GM23338 (cell line): ENCODE data around the gene KCNAB1.

ENCODE experiments used
- CREB1 ChIP-seq: fragments of 250-450 bp; sonication (Bioruptor Pico); IDR thresholded peaks from 2 replicates; pipeline ENCODE4 v1.5.0; 2020; ENCODE audit warnings: low read depth, mild to moderate bottlenecking, moderate library complexity
- EZH2 ChIP-seq: fragments of 200-600 bp; sonication (generic); IDR thresholded peaks from one replicate; pipeline ENCODE4 v1.8.0; 2017; ENCODE audit warnings: antibody characterized with exemption, mild to moderate bottlenecking, low read depth; ENCODE audit not compliant: unreplicated experiment
- EZH2phosphoT487 ChIP-seq: fragments of 200-600 bp; sonication (generic); IDR thresholded peaks from one replicate; pipeline ENCODE4 v1.8.1; 2018; ENCODE audit warnings: antibody characterized with exemption; ENCODE audit not compliant: unreplicated experiment
- JUNB ChIP-seq: IDR thresholded peaks from one replicate; pipeline ENCODE4 v1.6.1; 2016; ENCODE audit warnings: antibody characterized with exemption; ENCODE audit not compliant: unreplicated experiment
- NANOG ChIP-seq: IDR thresholded peaks from 2 replicates; pipeline ENCODE4 v1.6.1; 2016; ENCODE audit warnings: antibody characterized with exemption, borderline replicate concordance
- POLR2AphosphoS5 ChIP-seq: IDR thresholded peaks from 2 replicates; pipeline ENCODE4 v1.6.1; 2016; ENCODE audit warnings: antibody characterized with exemption, low read depth
- STAT1 ChIP-seq: IDR thresholded peaks from one replicate; pipeline ENCODE4 v1.6.1; 2016; ENCODE audit warnings: antibody characterized with exemption; ENCODE audit not compliant: unreplicated experiment
- ZNF114 ChIP-seq: fragments of 250-450 bp; sonication (Bioruptor Pico); IDR thresholded peaks from 2 replicates; pipeline ENCODE4 v1.5.0; 2020; ENCODE audit warnings: mild to moderate bottlenecking, moderate library complexity
- TF ChIP-seq, protein P1 (sequence below), 2 experiments: fragments of 200-600 bp in 1 of 2; sonication (generic) in 1 of 2; conservative IDR thresholded peaks; 2 replicates each; pipeline versions ENCODE4 v1.5.1 to v1.6.1; 2016 to 2017; ENCODE audit warnings: antibody characterized with exemption in 2 of 2, low read depth in 2 of 2, mild to moderate bottlenecking in 2 of 2, moderate library complexity in 1 of 2
- TF ChIP-seq, protein P2 (sequence below): IDR thresholded peaks from one replicate; pipeline ENCODE4 v1.6.1; 2018; ENCODE audit warnings: antibody characterized with exemption; ENCODE audit not compliant: unreplicated experiment
- TF ChIP-seq, protein P3 (sequence below): fragments of 250-450 bp; sonication (Bioruptor Pico); IDR thresholded peaks from 2 replicates; pipeline ENCODE4 v1.5.0; 2020; ENCODE audit warnings: mild to moderate bottlenecking, moderate library complexity
- TF ChIP-seq, protein P4 (sequence below): IDR thresholded peaks from 2 replicates; pipeline ENCODE4 v1.6.1; 2016; ENCODE audit warnings: antibody characterized with exemption

DNA sequence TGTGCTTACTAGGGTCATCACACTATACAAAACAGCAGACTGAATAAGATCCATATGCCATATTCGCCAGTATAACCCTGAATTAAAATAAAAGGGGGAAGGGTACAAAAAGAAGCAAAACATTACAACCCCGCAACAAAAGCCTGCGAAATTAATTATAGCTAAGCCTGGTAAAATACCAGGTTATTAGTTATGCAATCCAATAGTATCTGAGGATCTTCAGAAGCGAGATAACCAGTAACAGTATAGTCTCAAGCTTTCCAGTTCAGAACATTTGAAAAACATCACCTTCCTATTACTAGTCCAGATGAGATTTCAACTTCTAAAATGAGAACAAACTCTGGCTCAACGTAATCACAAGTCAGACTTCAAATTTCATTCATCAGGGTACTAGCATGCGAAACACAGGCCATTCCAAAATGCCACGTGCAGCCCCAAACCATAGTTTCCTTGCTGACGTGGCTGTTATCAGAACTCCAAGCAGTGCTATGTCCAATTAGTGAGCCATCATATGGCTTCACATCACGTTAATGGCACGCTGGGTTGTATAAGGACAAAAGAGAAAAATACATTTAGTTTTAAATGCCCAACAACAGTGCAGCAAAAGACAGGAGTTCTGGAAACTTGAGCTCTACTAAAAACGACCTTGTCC is 433.5 kb downstream of the KCNAB1 start:
- TF ChIP-seq, protein P1, sequence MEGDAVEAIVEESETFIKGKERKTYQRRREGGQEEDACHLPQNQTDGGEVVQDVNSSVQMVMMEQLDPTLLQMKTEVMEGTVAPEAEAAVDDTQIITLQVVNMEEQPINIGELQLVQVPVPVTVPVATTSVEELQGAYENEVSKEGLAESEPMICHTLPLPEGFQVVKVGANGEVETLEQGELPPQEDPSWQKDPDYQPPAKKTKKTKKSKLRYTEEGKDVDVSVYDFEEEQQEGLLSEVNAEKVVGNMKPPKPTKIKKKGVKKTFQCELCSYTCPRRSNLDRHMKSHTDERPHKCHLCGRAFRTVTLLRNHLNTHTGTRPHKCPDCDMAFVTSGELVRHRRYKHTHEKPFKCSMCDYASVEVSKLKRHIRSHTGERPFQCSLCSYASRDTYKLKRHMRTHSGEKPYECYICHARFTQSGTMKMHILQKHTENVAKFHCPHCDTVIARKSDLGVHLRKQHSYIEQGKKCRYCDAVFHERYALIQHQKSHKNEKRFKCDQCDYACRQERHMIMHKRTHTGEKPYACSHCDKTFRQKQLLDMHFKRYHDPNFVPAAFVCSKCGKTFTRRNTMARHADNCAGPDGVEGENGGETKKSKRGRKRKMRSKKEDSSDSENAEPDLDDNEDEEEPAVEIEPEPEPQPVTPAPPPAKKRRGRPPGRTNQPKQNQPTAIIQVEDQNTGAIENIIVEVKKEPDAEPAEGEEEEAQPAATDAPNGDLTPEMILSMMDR (conservative IDR thresholded peaks at IDR 0.05; ENCODE audit: low read depth in 2 of 2) = no peak
- TF ChIP-seq POLR2AphosphoS5 = no peak
- TF ChIP-seq, protein P2, sequence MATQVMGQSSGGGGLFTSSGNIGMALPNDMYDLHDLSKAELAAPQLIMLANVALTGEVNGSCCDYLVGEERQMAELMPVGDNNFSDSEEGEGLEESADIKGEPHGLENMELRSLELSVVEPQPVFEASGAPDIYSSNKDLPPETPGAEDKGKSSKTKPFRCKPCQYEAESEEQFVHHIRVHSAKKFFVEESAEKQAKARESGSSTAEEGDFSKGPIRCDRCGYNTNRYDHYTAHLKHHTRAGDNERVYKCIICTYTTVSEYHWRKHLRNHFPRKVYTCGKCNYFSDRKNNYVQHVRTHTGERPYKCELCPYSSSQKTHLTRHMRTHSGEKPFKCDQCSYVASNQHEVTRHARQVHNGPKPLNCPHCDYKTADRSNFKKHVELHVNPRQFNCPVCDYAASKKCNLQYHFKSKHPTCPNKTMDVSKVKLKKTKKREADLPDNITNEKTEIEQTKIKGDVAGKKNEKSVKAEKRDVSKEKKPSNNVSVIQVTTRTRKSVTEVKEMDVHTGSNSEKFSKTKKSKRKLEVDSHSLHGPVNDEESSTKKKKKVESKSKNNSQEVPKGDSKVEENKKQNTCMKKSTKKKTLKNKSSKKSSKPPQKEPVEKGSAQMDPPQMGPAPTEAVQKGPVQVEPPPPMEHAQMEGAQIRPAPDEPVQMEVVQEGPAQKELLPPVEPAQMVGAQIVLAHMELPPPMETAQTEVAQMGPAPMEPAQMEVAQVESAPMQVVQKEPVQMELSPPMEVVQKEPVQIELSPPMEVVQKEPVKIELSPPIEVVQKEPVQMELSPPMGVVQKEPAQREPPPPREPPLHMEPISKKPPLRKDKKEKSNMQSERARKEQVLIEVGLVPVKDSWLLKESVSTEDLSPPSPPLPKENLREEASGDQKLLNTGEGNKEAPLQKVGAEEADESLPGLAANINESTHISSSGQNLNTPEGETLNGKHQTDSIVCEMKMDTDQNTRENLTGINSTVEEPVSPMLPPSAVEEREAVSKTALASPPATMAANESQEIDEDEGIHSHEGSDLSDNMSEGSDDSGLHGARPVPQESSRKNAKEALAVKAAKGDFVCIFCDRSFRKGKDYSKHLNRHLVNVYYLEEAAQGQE = no peak
- TF ChIP-seq CREB1 (CRISPR knock-in tag) = 0 out of 2 replicates have a peak, but pooled peaks have one; percentile 16
- no peak for TF ChIP-seq EZH2
- TF ChIP-seq EZH2phosphoT487 = no peak
- TF ChIP-seq, protein P3, sequence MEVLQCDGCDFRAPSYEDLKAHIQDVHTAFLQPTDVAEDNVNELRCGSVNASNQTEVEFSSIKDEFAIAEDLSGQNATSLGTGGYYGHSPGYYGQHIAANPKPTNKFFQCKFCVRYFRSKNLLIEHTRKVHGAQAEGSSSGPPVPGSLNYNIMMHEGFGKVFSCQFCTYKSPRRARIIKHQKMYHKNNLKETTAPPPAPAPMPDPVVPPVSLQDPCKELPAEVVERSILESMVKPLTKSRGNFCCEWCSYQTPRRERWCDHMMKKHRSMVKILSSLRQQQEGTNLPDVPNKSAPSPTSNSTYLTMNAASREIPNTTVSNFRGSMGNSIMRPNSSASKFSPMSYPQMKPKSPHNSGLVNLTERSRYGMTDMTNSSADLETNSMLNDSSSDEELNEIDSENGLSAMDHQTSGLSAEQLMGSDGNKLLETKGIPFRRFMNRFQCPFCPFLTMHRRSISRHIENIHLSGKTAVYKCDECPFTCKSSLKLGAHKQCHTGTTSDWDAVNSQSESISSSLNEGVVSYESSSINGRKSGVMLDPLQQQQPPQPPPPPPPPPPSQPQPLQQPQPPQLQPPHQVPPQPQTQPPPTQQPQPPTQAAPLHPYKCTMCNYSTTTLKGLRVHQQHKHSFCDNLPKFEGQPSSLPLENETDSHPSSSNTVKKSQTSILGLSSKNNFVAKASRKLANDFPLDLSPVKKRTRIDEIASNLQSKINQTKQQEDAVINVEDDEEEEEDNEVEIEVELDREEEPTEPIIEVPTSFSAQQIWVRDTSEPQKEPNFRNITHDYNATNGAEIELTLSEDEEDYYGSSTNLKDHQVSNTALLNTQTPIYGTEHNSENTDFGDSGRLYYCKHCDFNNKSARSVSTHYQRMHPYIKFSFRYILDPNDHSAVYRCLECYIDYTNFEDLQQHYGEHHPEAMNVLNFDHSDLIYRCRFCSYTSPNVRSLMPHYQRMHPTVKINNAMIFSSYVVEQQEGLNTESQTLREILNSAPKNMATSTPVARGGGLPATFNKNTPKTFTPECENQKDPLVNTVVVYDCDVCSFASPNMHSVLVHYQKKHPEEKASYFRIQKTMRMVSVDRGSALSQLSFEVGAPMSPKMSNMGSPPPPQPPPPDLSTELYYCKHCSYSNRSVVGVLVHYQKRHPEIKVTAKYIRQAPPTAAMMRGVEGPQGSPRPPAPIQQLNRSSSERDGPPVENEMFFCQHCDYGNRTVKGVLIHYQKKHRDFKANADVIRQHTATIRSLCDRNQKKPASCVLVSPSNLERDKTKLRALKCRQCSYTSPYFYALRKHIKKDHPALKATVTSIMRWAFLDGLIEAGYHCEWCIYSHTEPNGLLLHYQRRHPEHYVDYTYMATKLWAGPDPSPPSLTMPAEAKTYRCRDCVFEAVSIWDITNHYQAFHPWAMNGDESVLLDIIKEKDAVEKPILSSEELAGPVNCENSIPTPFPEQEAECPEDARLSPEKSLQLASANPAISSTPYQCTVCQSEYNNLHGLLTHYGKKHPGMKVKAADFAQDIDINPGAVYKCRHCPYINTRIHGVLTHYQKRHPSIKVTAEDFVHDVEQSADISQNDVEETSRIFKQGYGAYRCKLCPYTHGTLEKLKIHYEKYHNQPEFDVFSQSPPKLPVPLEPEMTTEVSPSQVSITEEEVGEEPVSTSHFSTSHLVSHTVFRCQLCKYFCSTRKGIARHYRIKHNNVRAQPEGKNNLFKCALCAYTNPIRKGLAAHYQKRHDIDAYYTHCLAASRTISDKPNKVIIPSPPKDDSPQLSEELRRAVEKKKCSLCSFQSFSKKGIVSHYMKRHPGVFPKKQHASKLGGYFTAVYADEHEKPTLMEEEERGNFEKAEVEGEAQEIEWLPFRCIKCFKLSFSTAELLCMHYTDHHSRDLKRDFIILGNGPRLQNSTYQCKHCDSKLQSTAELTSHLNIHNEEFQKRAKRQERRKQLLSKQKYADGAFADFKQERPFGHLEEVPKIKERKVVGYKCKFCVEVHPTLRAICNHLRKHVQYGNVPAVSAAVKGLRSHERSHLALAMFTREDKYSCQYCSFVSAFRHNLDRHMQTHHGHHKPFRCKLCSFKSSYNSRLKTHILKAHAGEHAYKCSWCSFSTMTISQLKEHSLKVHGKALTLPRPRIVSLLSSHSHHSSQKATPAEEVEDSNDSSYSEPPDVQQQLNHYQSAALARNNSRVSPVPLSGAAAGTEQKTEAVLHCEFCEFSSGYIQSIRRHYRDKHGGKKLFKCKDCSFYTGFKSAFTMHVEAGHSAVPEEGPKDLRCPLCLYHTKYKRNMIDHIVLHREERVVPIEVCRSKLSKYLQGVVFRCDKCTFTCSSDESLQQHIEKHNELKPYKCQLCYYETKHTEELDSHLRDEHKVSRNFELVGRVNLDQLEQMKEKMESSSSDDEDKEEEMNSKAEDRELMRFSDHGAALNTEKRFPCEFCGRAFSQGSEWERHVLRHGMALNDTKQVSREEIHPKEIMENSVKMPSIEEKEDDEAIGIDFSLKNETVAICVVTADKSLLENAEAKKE = no peak
- TF ChIP-seq NANOG = no peak
- TF ChIP-seq JUNB = no peak
- TF ChIP-seq, protein P4, sequence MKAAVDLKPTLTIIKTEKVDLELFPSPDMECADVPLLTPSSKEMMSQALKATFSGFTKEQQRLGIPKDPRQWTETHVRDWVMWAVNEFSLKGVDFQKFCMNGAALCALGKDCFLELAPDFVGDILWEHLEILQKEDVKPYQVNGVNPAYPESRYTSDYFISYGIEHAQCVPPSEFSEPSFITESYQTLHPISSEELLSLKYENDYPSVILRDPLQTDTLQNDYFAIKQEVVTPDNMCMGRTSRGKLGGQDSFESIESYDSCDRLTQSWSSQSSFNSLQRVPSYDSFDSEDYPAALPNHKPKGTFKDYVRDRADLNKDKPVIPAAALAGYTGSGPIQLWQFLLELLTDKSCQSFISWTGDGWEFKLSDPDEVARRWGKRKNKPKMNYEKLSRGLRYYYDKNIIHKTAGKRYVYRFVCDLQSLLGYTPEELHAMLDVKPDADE = no peak
- TF ChIP-seq STAT1 = no peak
- TF ChIP-seq ZNF114 (CRISPR knock-in tag) = no peak
